Ovary (tissue), 9 donors: Measurements from ENCODE around the gene TRAPPC2L. TPM values are rescaled to one million over a fixed set of nuclear protein-coding genes. Genes with fewer than 3 reads are reported as not detected.

Source experiments
- DNase-seq, 5 donors: peaks; one replicate each; pipeline ENCODE4 v3.0.0-alpha.2; 2019 to 2020
- H3K27ac ChIP-seq, 2 donors: fragments of 200-600 bp; one replicate each; pipeline versions ENCODE4 v1.5.1 to v1.8.0; 2019 to 2022
- H3K27me3 ChIP-seq: fragments of 200-600 bp; one replicate; pipeline ENCODE4 v1.8.0; 2022
- H3K36me3 ChIP-seq: fragments of 200-600 bp; sonication (generic); one replicate; pipeline ENCODE4 v1.5.1; 2019
- H3K4me1 ChIP-seq: one replicate; pipeline ENCODE4 v1.8.1; 2013; ENCODE audit warnings: mild to moderate bottlenecking, moderate library complexity; ENCODE audit not compliant: insufficient read depth
- H3K4me3 ChIP-seq: fragments of 200-600 bp; sonication (generic); one replicate; pipeline ENCODE4 v1.5.1; 2017
- H3K9me3 ChIP-seq, 2 donors: fragments of 200-600 bp in 1 of 2; sonication (generic) in 1 of 2; one replicate each; pipeline versions ENCODE4 v1.5.1 to v1.8.1; 2013 to 2019; ENCODE audit warnings: mild to moderate bottlenecking in 1 of 2, moderate library complexity in 1 of 2
- EP300 ChIP-seq: sonication (generic); formaldehyde crosslinking; IDR thresholded peaks from one replicate; pipeline ENCODE4 v1.6.1; 2017; ENCODE audit warnings: antibody characterized with exemption
- POLR2A ChIP-seq: fragments of 450-650 bp; IDR thresholded peaks from one replicate; pipeline ENCODE4 v1.6.1; 2017; ENCODE audit warnings: antibody characterized with exemption, mild to moderate bottlenecking, moderate library complexity
- WGBS, 3 donors: extraction: QIAGEN DNeasy Blood & Tissue Kit in 1 of 3; methylation state at CpG; one replicate each; pipeline versions ENCODE4 v1.1.5 to v1.1.7; 2013 to 2017; 5-methylcytosine and 5-hydroxymethylcytosine counted together
- intact Hi-C, 4 donors: fragments of 100-400 bp; cut with DNase I; formaldehyde crosslinking; loops; one replicate each; pipeline versions ENCODE4 v1.11.0 to v1.15.1; 2022 to 2023
- polyA plus RNA-seq, 2 donors: library from polyadenylated mRNA; stranded (reverse); fragments of 200-250 nt in 1 of 2; fragments of 350-450 nt in 1 of 2; fragmentation: Illumina TruSeq in 1 of 2; extraction: RNeasy Lipid Tissue Mini Kit (QIAGEN cat#74804) in 1 of 2; gene quantifications; one replicate each; pipeline ENCODE4 v1.2.3, GENCODE V29; 2013 to 2014
- total RNA-seq, 7 donors: library from RNA; depleted of rRNA in 2 of 7; stranded (reverse); fragments of >200 nt in 2 of 7; fragmentation: NEBNext Ultra II Directional in 3 of 7; extraction: Animal tissue kit (Norgen Biotek cat#: 25700) in 3 of 7; gene quantifications; one replicate each; pipeline versions ENCODE4 v1.1.0 to v1.2.4, GENCODE V29; 2016 to 2023
- TF ChIP-seq, protein P1 (sequence below), 3 donors: fragments of 450-650 bp in 2 of 3; fragments of 200-600 bp in 1 of 3; IDR thresholded peaks; one replicate each; pipeline versions ENCODE4 v1.5.1 to v1.8.0; 2016 to 2022; ENCODE audit warnings: antibody characterized with exemption in 3 of 3, mild to moderate bottlenecking in 1 of 3
- donor health status: DM: no; HTN: no; CAD: no; lungs with moderate emphysema.
- donor health status: DM: no; HTN: no; CAD: no.
- donor health status: Bipolar disorder and iron deficiency.
- donor health status: DM: yes; HTN: yes; CAD: no.
- donor health status: DM: no; HTN: no; CAD: no.
- donor health status: DM: yes; HTN: yes; CAD: no.

Gene TRAPPC2L
- total and polyA plus RNA-seq, 9 donors, result 37.2 to 101 (median 58.6) TPM

- DNase-seq, result no peak
- intact Hi-C loops, result loop anchor here in 1 of 4 donors (10.0 kb wide), 1 partner anchor 117 kb away; no protein-coding TSS in a partner anchor
- 85 to 90% (median 90%) methylated on average over 18 to 19 of the region's 19 CpGs for WGBS, 3 donors
- no peaks in the 10 kb centered on the region for H3K9me3 ChIP-seq
- no peaks in the 10 kb centered on the region for H3K36me3 ChIP-seq
- TF ChIP-seq, protein P1, sequence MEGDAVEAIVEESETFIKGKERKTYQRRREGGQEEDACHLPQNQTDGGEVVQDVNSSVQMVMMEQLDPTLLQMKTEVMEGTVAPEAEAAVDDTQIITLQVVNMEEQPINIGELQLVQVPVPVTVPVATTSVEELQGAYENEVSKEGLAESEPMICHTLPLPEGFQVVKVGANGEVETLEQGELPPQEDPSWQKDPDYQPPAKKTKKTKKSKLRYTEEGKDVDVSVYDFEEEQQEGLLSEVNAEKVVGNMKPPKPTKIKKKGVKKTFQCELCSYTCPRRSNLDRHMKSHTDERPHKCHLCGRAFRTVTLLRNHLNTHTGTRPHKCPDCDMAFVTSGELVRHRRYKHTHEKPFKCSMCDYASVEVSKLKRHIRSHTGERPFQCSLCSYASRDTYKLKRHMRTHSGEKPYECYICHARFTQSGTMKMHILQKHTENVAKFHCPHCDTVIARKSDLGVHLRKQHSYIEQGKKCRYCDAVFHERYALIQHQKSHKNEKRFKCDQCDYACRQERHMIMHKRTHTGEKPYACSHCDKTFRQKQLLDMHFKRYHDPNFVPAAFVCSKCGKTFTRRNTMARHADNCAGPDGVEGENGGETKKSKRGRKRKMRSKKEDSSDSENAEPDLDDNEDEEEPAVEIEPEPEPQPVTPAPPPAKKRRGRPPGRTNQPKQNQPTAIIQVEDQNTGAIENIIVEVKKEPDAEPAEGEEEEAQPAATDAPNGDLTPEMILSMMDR (IDR thresholded peaks at IDR 0.05), result no peak
- TF ChIP-seq POLR2A (no peak), EP300 (no peak)
- H3K27ac ChIP-seq, result no peak overlapping the region
- no peak overlapping the region for H3K4me3 ChIP-seq
- H3K27me3 ChIP-seq, result no peaks in the 10 kb centered on the region
- H3K4me1 ChIP-seq, result peaks cover 4% of the 10 kb centered on the region
These were observed 4.4 kb downstream of the TRAPPC2L start for GRCh38 chr16:88861359-88861758.

GRCh38 chr16:88862968-88863367, 6.0 kb downstream of the TRAPPC2L start:
- no peaks in the 10 kb centered on the region for H3K36me3 ChIP-seq
- intact Hi-C loops, result loop anchor here in 1 of 4 donors (10.0 kb wide), 1 partner anchor 118 kb away; no protein-coding TSS in a partner anchor

GRCh38 chr16:88863426-88863825, 6.5 kb downstream of the TRAPPC2L start:
- Histone ChIP-seq H3K4me1 (no peaks in the 10 kb centered on the region), H3K4me3 (no peak overlapping the region), H3K9me3 (no peaks in the 10 kb centered on the region), H3K27ac (no peak overlapping the region), H3K27me3 (no peaks in the 10 kb centered on the region), H3K36me3 (no peaks in the 10 kb centered on the region)
- intact Hi-C loops, result loop anchor here in 1 of 4 donors (10.0 kb wide), 1 partner anchor 119 kb away; no protein-coding TSS in a partner anchor
- TF ChIP-seq POLR2A (no peak), EP300 (no peak)
- TF ChIP-seq, protein P1 (IDR thresholded peaks at IDR 0.05), result no peak
- DNase-seq, result no peak
- WGBS, 3 donors, result 64 to 82% (median 78%) methylated on average over 13 of the region's 13 CpGs

More at GRCh38 chr16:88862968-88863367, 6.0 kb downstream of the TRAPPC2L start:
- no peak for DNase-seq
- no peak for TF ChIP-seq EP300
- TF ChIP-seq, protein P1 (IDR thresholded peaks at IDR 0.05), result no peak
- no peak for TF ChIP-seq POLR2A
- 87 to 93% (median 89%) methylated on average over 25 of the region's 25 CpGs for WGBS, 3 donors
- peaks cover under 1% of the 10 kb centered on the region for H3K4me1 ChIP-seq
- H3K27me3 ChIP-seq, result no peaks in the 10 kb centered on the region
- no peak overlapping the region for H3K27ac ChIP-seq
- H3K9me3 ChIP-seq, result no peaks in the 10 kb centered on the region
- H3K4me3 ChIP-seq, result no peak overlapping the region

- intact Hi-C loops, result loop anchor here in 1 of 4 donors (10.0 kb wide), 1 partner anchor 119 kb away; no protein-coding TSS in a partner anchor
- no peaks in the 10 kb centered on the region for H3K27me3 ChIP-seq
These were observed 7.2 kb downstream of the TRAPPC2L start for GRCh38 chr16:88864099-88864498.

More at GRCh38 chr16:88864099-88864498, 7.2 kb downstream of the TRAPPC2L start:
- 54 to 74% (median 67%) methylated on average over 12 to 15 of the region's 15 CpGs for WGBS, 3 donors
- H3K4me1 ChIP-seq, result no peaks in the 10 kb centered on the region
- TF ChIP-seq EP300 (no peak), POLR2A (no peak)
- TF ChIP-seq, protein P1 (IDR thresholded peaks at IDR 0.05), result no peak
- H3K27ac ChIP-seq, result no peak overlapping the region
- no peak overlapping the region for H3K4me3 ChIP-seq
- no peaks in the 10 kb centered on the region for H3K36me3 ChIP-seq
- H3K9me3 ChIP-seq, result no peaks in the 10 kb centered on the region
- no peak for DNase-seq
